ENCODE data around the gene LYZL1. TPM values are rescaled to one million over a fixed set of nuclear protein-coding genes. Genes with fewer than 3 reads are reported as not detected.

Gene LYZL1
- total RNA-seq, 1 donor = not detected

DNA sequence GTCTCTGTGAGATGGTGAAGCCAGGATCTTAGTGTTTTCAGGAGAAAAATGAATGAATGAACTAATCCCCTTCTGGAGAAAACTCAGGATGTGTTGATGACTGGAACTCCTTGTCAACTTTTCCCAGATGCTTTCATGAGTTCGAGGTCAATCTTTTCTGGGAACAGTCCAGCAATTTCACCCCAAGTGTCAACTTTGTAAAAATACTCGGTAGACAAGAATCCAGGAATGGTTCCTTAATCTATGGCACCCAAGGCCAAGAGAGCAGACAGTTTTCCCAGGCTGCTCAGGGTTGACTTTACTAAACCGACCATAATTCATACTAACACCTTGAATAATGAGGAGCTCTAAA is 31.1 kb upstream of the LYZL1 start:
- TF ChIP-seq, protein P1, sequence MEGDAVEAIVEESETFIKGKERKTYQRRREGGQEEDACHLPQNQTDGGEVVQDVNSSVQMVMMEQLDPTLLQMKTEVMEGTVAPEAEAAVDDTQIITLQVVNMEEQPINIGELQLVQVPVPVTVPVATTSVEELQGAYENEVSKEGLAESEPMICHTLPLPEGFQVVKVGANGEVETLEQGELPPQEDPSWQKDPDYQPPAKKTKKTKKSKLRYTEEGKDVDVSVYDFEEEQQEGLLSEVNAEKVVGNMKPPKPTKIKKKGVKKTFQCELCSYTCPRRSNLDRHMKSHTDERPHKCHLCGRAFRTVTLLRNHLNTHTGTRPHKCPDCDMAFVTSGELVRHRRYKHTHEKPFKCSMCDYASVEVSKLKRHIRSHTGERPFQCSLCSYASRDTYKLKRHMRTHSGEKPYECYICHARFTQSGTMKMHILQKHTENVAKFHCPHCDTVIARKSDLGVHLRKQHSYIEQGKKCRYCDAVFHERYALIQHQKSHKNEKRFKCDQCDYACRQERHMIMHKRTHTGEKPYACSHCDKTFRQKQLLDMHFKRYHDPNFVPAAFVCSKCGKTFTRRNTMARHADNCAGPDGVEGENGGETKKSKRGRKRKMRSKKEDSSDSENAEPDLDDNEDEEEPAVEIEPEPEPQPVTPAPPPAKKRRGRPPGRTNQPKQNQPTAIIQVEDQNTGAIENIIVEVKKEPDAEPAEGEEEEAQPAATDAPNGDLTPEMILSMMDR (IDR thresholded peaks at IDR 0.05; ENCODE audit: insufficient read depth, low read length) = no peak
- H3K4me3 ChIP-seq (ENCODE audit: low read depth, low read length) = no peak overlapping the region
- no peak for DNase-seq (ENCODE audit: low read depth)

DNA sequence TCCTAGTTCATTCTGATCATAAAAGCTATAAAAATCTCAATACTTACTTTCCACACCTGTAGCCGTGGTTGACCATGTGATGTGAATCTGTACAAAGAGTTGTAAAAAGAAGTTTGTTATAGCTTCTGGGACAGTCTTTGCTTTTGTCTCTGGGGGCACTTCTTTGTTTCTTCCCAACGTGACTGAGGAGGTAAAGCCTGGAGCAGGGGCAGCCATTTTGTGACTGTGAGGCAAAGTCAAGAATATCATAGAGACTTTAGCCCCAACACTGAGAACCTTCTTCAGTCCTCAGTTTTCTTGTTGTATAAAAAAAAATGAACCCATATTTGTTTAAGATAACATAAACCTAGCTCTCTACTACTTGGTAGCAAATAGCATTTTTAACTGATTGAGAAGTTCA is 29.4 kb upstream of the LYZL1 start:
- no peak for DNase-seq (ENCODE audit: low read depth)
- no peak overlapping the region for H3K4me3 ChIP-seq (ENCODE audit: low read depth, low read length)
- TF ChIP-seq, protein P1 (IDR thresholded peaks at IDR 0.05; ENCODE audit: insufficient read depth, low read length) = no peak

DNA sequence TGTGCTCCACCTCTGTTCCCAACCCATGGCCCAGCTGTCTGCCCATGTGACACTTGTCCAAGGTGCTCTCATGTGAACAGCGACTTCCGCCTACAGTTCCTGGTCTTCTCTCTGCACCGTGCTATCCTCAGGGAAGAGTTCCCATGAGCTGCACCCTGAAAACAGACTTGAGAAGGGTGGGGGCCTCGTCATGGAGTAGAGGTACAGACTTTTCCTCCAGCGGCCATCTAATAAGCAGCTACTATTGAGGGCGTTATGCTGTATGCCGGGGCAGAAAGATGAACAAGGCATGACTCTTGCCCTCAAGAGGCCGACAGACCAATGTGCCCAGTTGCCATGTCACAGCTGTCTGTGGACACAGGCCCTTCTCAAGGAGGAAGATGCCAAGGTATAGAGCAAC is 25.4 kb upstream of the LYZL1 start:
- DNase-seq (ENCODE audit: low read depth) = no peak
- TF ChIP-seq, protein P1 (IDR thresholded peaks at IDR 0.05; ENCODE audit: insufficient read depth, low read length) = no peak

DNA sequence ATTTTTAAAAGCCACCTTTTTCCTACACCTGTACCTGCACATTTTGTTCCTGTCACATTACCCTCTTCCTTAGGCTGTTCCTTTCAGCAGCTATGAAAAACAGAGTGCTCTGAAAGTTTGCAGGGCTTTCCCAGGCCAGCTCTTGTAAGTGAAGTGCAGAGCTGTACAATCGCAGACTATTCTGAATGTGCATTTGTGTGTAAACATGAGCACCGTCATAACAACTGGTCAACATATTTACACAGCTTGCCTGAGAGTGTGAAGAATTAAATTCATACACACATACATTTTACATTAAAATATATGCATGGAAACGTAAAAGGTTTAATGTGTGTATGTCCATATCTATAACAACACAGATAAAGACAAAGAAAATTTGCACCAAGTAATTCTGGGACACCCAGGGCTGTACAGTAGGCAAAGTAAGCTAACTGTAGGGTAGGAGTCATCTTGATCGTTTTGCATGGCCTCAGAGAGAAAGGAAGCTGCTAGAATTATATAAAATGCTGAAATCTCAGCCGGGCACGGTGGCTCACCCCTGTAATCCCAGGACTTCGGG is 23.6 kb upstream of the LYZL1 start:
- no peak for DNase-seq (ENCODE audit: low read depth)
- TF ChIP-seq, protein P1 (IDR thresholded peaks at IDR 0.05; ENCODE audit: insufficient read depth, low read length) = no peak
- H3K4me3 ChIP-seq (ENCODE audit: low read depth, low read length) = no peak overlapping the region

More for the DNA sequence above, 25.4 kb upstream of the LYZL1 start:
- H3K4me3 ChIP-seq (ENCODE audit: low read depth, low read length) = no peak overlapping the region

DNA sequence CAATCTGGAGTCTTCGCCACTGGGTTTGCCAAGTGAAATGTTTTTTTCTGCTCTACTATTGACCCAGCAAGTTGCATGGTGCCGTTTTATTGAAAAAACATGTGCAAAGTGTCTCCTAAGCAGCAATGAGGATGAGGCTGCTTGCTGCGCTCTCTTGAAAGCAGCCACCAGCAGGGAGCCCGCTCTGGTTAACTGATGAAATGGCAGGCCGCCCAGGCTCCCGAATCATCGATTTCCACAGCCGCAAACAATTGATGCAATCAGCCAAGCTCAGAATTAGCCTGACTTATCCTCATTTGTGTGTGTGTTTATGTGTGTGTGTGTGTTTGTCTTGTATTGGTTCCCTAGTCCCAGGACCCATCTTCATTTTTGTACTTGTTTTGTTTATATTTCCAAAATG is 22.2 kb upstream of the LYZL1 start:
- H3K4me3 ChIP-seq (ENCODE audit: low read depth, low read length) = no peak overlapping the region
- DNase-seq (ENCODE audit: low read depth) = no peak
- TF ChIP-seq, protein P1 (IDR thresholded peaks at IDR 0.05; ENCODE audit: insufficient read depth, low read length) = no peak

DNA sequence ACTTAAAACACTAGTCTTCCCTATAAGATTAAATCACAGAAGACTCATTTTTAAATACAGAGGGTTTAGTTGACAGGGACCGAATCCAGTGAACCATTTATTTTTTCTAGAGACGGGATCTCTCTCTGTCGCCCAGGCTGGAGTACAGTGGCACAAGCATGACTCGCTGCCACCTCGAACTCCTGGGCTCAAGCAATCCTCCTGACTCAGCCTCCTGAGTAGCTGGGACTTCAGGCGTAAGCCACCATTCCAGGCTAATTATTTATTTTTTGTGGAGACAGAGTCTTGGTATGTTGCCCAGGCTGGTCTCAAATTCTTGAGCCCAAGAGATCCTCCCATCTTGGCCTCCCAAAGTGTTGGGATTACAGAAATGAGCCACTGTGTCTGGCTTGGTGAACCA is 20.9 kb upstream of the LYZL1 start:
- no peak overlapping the region for H3K4me3 ChIP-seq (ENCODE audit: low read depth, low read length)
- TF ChIP-seq, protein P1 (IDR thresholded peaks at IDR 0.05; ENCODE audit: insufficient read depth, low read length) = no peak
- no peak for DNase-seq (ENCODE audit: low read depth)

DNA sequence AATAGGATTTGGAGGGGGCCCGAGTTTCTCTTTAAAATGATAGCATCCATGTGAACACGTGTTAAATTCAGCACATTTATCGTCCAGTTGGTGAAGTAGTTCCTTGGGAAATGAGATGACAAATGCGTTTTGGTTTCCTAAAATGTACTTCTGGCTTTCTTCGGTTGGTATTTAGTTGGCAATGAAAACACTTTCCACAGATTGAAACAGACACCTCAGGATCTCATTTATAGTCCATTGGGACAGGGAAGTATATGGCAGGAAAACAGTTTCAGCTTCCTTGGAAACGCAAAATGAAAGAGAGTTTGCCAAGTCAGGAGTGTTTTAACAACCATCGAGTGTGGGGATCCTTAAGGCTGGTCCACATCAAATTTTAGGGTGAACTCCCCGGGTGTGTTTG is 19.4 kb upstream of the LYZL1 start:
- DNase-seq (ENCODE audit: low read depth) = no peak
- H3K4me3 ChIP-seq (ENCODE audit: low read depth, low read length) = no peak overlapping the region
- TF ChIP-seq, protein P1 (IDR thresholded peaks at IDR 0.05; ENCODE audit: insufficient read depth, low read length) = no peak

Data from fibroblast of the aortic adventitia (primary cell).